ENCODE measurements around the gene PIK3C2B. TPM values are rescaled to one million over a fixed set of nuclear protein-coding genes. Genes with fewer than 3 reads are reported as not detected.

The PIK3C2B gene
- total and polyA plus RNA-seq, 5 donors from 2014 or later: 0.90 to 39.5 (median 1.9) TPM

GRCh38 chr1:204476563-204476962, 18.0 kb downstream of the PIK3C2B start:
- Histone ChIP-seq H3K9me3 (ENCODE audit: control insufficient read depth in 2 of 2, low read length in 2 of 2) (no peaks in the 10 kb centered on the region), H3K4me3 (ENCODE audit: low read depth, low read length) (no peak overlapping the region), H3K36me3 (ENCODE audit: control insufficient read depth, insufficient read depth, low read length) (peaks cover 3% of the 10 kb centered on the region), H3K27ac (ENCODE audit: insufficient read depth, low read length, poor library complexity, severe bottlenecking) (no peak overlapping the region), H3K4me1 (ENCODE audit: control insufficient read depth, insufficient read depth, low read length, poor library complexity, severe bottlenecking) (peaks cover 2% of the 10 kb centered on the region), H3K27me3 (ENCODE audit: control insufficient read depth, insufficient read depth, low read length) (no peaks in the 10 kb centered on the region)
- Mint-ChIP-seq H3K36me3 (peaks cover 24% of the 10 kb centered on the region), H3K27me3 (no peaks in the 10 kb centered on the region), H3K27ac (no peak overlapping the region), H3K4me3 (no peak overlapping the region), H3K4me1 (peaks cover 8 to 42% (median 18%) of the 10 kb centered on the region in 4 donors), H3K9me3 (no peaks in the 10 kb centered on the region)
- ATAC-seq (ENCODE audit: low read depth in 2 of 2) (no peak), DNase-seq (no peak)

- DNase-seq (no peak), ATAC-seq (ENCODE audit: low read depth in 2 of 2) (no peak)
- H3K36me3 Mint-ChIP-seq: peaks cover 24% of the 10 kb centered on the region
- Histone ChIP-seq H3K4me3 (ENCODE audit: low read depth, low read length) (no peak overlapping the region), H3K36me3 (ENCODE audit: control insufficient read depth, insufficient read depth, low read length) (peaks cover 3% of the 10 kb centered on the region), H3K9me3 (ENCODE audit: control insufficient read depth in 2 of 2, low read length in 2 of 2) (no peaks in the 10 kb centered on the region), H3K27me3 (ENCODE audit: control insufficient read depth, insufficient read depth, low read length) (no peaks in the 10 kb centered on the region), H3K4me1 (ENCODE audit: control insufficient read depth, insufficient read depth, low read length, poor library complexity, severe bottlenecking) (peaks cover under 1% of the 10 kb centered on the region), H3K27ac (ENCODE audit: insufficient read depth, low read length, poor library complexity, severe bottlenecking) (no peak overlapping the region)
- no peaks in the 10 kb centered on the region for H3K27me3 Mint-ChIP-seq
- peaks cover 8 to 40% (median 17%) of the 10 kb centered on the region in 4 donors for H3K4me1 Mint-ChIP-seq
- H3K4me3 Mint-ChIP-seq: no peak overlapping the region
- no peak overlapping the region for H3K27ac Mint-ChIP-seq
- no peaks in the 10 kb centered on the region for H3K9me3 Mint-ChIP-seq
These were observed 18.8 kb downstream of the PIK3C2B start for GRCh38 chr1:204475656-204476432.

DNA sequence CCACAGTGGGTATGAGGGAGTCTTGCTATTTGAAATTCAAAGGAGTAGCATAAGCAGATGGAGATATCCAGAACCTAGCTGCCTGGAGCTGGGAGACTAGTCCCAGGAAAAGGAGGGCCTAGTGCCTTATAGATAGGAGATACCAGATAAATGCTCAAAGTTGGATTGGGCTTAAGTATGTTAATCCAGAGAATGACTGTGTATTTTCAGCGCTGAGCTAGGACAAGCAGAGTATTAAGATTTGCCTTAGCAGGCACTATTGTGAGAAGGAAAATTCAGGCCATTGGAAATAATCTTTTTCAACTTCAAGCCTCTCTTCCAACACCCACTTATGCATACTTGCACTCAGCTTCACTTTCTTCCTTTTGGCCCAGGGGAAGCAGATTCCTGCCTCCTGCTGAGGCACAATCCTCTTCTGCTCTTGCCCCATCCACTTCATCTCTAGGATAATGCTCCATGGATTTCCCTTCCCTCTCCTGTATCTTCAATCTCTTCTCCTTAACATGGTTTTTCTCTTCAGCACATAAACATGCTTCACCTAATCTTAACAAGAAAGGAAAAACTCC, 21.1 kb downstream of the PIK3C2B start:
- H3K27me3 ChIP-seq (ENCODE audit: control insufficient read depth, insufficient read depth, low read length): no peaks in the 10 kb centered on the region
- H3K4me1 ChIP-seq (ENCODE audit: control insufficient read depth, insufficient read depth, low read length, poor library complexity, severe bottlenecking): no peaks in the 10 kb centered on the region
- H3K9me3 ChIP-seq (ENCODE audit: control insufficient read depth in 2 of 2, low read length in 2 of 2): no peaks in the 10 kb centered on the region
- ATAC-seq (ENCODE audit: low read depth in 2 of 2): no peak
- Mint-ChIP-seq H3K36me3 (peaks cover 30% of the 10 kb centered on the region), H3K9me3 (peaks cover 0 to 2% (median 0%) of the 10 kb centered on the region in 7 donors), H3K27me3 (no peaks in the 10 kb centered on the region), H3K4me3 (no peak overlapping the region), H3K4me1 (peaks cover 3 to 19% (median 8%) of the 10 kb centered on the region in 4 donors), H3K27ac (peak overlapping the region in 2 of 3 donors; percentile 9 to 42)
- no peak overlapping the region for H3K4me3 ChIP-seq (ENCODE audit: low read depth, low read length)
- no peak overlapping the region for H3K27ac ChIP-seq (ENCODE audit: insufficient read depth, low read length, poor library complexity, severe bottlenecking)
- peaks cover 5% of the 10 kb centered on the region for H3K36me3 ChIP-seq (ENCODE audit: control insufficient read depth, insufficient read depth, low read length)
- DNase-seq: no peak

DNA sequence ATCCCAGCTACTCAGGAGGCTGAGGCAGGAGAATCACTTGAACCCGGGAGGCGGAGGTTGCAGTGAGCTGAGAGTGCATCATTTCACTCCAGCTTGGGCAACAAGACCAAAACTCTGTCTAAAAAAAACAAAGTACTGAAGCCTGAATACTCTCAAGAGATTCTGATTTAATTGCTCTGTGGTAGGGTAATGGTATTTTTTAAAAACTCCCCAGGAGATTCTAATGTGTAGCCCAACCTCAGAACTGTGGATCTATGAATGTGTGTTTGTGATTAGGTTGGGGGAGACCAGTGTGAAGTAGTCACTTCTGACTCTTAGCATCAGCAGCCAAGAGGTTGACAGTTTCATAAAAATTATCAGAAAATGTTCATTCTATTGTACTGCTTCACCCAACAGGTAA, 21.9 kb downstream of the PIK3C2B start:
- no peak overlapping the region for H3K4me3 Mint-ChIP-seq
- H3K27me3 Mint-ChIP-seq: no peaks in the 10 kb centered on the region
- Histone ChIP-seq H3K9me3 (ENCODE audit: control insufficient read depth in 2 of 2, low read length in 2 of 2) (no peaks in the 10 kb centered on the region), H3K4me3 (ENCODE audit: low read depth, low read length) (no peak overlapping the region), H3K27ac (ENCODE audit: insufficient read depth, low read length, poor library complexity, severe bottlenecking) (no peak overlapping the region), H3K27me3 (ENCODE audit: control insufficient read depth, insufficient read depth, low read length) (no peaks in the 10 kb centered on the region), H3K4me1 (ENCODE audit: control insufficient read depth, insufficient read depth, low read length, poor library complexity, severe bottlenecking) (no peaks in the 10 kb centered on the region), H3K36me3 (ENCODE audit: control insufficient read depth, insufficient read depth, low read length) (peaks cover 7% of the 10 kb centered on the region)
- H3K4me1 Mint-ChIP-seq: peaks cover 0 to 19% (median 7%) of the 10 kb centered on the region in 4 donors
- H3K36me3 Mint-ChIP-seq: peaks cover 34% of the 10 kb centered on the region
- H3K27ac Mint-ChIP-seq: peak overlapping the region in 1 of 3 donors; percentile 33
- ATAC-seq (ENCODE audit: low read depth in 2 of 2): no peak
- H3K9me3 Mint-ChIP-seq: peaks cover 0 to 2% (median 0%) of the 10 kb centered on the region in 7 donors
- no peak for DNase-seq

DNA sequence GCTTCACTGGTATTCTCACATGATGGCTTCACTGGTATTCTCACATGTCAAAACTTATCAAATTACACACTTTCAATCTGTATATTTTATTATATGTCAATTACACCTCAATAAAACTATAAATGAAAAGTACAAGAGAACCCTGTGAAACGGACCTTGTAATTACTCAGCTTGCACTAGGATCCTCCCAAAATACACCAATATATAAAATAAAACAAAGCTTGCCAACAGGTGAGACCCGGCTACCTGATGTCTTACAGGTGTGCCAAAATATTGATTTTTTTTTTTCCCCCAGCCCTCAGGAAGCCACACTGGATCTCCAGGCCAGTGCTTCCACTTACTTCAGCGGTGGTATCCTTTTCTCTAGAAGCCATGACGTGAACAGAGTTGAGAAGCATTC, 22.9 kb downstream of the PIK3C2B start:
- H3K4me1 ChIP-seq (ENCODE audit: control insufficient read depth, insufficient read depth, low read length, poor library complexity, severe bottlenecking): no peaks in the 10 kb centered on the region
- ATAC-seq (ENCODE audit: low read depth in 2 of 2) (no peak), DNase-seq (no peak)
- no peaks in the 10 kb centered on the region for H3K9me3 ChIP-seq (ENCODE audit: control insufficient read depth in 2 of 2, low read length in 2 of 2)
- H3K27ac Mint-ChIP-seq: no peak overlapping the region
- H3K36me3 Mint-ChIP-seq: peaks cover 37% of the 10 kb centered on the region
- H3K27me3 Mint-ChIP-seq: no peaks in the 10 kb centered on the region
- H3K4me3 ChIP-seq (ENCODE audit: low read depth, low read length): no peak overlapping the region
- no peaks in the 10 kb centered on the region for H3K27me3 ChIP-seq (ENCODE audit: control insufficient read depth, insufficient read depth, low read length)
- H3K4me1 Mint-ChIP-seq: peaks cover 0 to 12% (median 5%) of the 10 kb centered on the region in 4 donors
- H3K27ac ChIP-seq (ENCODE audit: insufficient read depth, low read length, poor library complexity, severe bottlenecking): no peak overlapping the region
- H3K9me3 Mint-ChIP-seq: peaks cover 0 to 2% (median 0%) of the 10 kb centered on the region in 7 donors
- no peak overlapping the region for H3K4me3 Mint-ChIP-seq
- peaks cover 7% of the 10 kb centered on the region for H3K36me3 ChIP-seq (ENCODE audit: control insufficient read depth, insufficient read depth, low read length)

- no peaks in the 10 kb centered on the region for H3K27me3 ChIP-seq (ENCODE audit: control insufficient read depth, insufficient read depth, low read length)
- H3K36me3 ChIP-seq (ENCODE audit: control insufficient read depth, insufficient read depth, low read length): peaks cover 7% of the 10 kb centered on the region
- peaks cover 6% of the 10 kb centered on the region for H3K4me1 ChIP-seq (ENCODE audit: control insufficient read depth, insufficient read depth, low read length, poor library complexity, severe bottlenecking)
- Mint-ChIP-seq H3K27ac (no peak overlapping the region), H3K9me3 (peaks cover 0 to 2% (median 0%) of the 10 kb centered on the region in 7 donors), H3K27me3 (no peaks in the 10 kb centered on the region), H3K36me3 (peaks cover 40% of the 10 kb centered on the region), H3K4me3 (no peak overlapping the region), H3K4me1 (peaks cover 4 to 10% (median 6%) of the 10 kb centered on the region in 4 donors)
- ATAC-seq (ENCODE audit: low read depth in 2 of 2) (no peak), DNase-seq (no peak)
- no peak overlapping the region for H3K4me3 ChIP-seq (ENCODE audit: low read depth, low read length)
- H3K27ac ChIP-seq (ENCODE audit: insufficient read depth, low read length, poor library complexity, severe bottlenecking): no peak overlapping the region
- H3K9me3 ChIP-seq (ENCODE audit: control insufficient read depth in 2 of 2, low read length in 2 of 2): no peaks in the 10 kb centered on the region
These were observed 25.3 kb downstream of the PIK3C2B start for GRCh38 chr1:204469304-204469703.

- Histone ChIP-seq H3K9me3 (ENCODE audit: control insufficient read depth in 2 of 2, low read length in 2 of 2) (no peaks in the 10 kb centered on the region), H3K27ac (ENCODE audit: insufficient read depth, low read length, poor library complexity, severe bottlenecking) (no peak overlapping the region), H3K4me3 (ENCODE audit: low read depth, low read length) (no peak overlapping the region), H3K27me3 (ENCODE audit: control insufficient read depth, insufficient read depth, low read length) (no peaks in the 10 kb centered on the region), H3K36me3 (ENCODE audit: control insufficient read depth, insufficient read depth, low read length) (peaks cover 7% of the 10 kb centered on the region), H3K4me1 (ENCODE audit: control insufficient read depth, insufficient read depth, low read length, poor library complexity, severe bottlenecking) (peaks cover 11% of the 10 kb centered on the region)
- ATAC-seq (ENCODE audit: low read depth in 2 of 2) (no peak), DNase-seq (no peak)
- Mint-ChIP-seq H3K27me3 (no peaks in the 10 kb centered on the region), H3K9me3 (peaks cover 0 to 2% (median 0%) of the 10 kb centered on the region in 7 donors), H3K36me3 (peaks cover 40% of the 10 kb centered on the region), H3K27ac (peak overlapping the region in 1 of 3 donors; percentile 20), H3K4me3 (no peak overlapping the region), H3K4me1 (peaks cover 4 to 10% (median 9%) of the 10 kb centered on the region in 4 donors)
These were observed 25.8 kb downstream of the PIK3C2B start for GRCh38 chr1:204468766-204469302.

Data from CD4-positive, CD25-positive, alpha-beta regulatory T cell (primary cell).